Fibroblast of lung (primary cell): ENCODE results near the gene ATOX1.

ENCODE experiments used
- CTCF ChIP-seq, 2 donors: IDR thresholded peaks in 1 of 2; conservative IDR thresholded peaks in 1 of 2; 1 replicate in 1 of 2; 2 replicates in 1 of 2; pipeline ENCODE4 v1.5.1; 2011 to 2012; ENCODE audit warnings: low read length in 2 of 2, control low read depth in 1 of 2, inconsistent platforms in 1 of 2, low read depth in 1 of 2, mild to moderate bottlenecking in 1 of 2
- EZH2 ChIP-seq: IDR thresholded peaks from 2 replicates; pipeline ENCODE4 v1.5.1; 2012; ENCODE audit warnings: low read length, control low read depth, mild to moderate bottlenecking; ENCODE audit errors: missing control alignments

GRCh38 chr5:151694035-151694485 lies 64.4 kb downstream of the ATOX1 start:
- TF ChIP-seq CTCF (conservative IDR thresholded peaks at IDR 0.05 in 1 of 2, IDR thresholded peaks at IDR 0.05 in 1 of 2; ENCODE audit: low read depth in 1 of 2, low read length in 2 of 2) (no peak), EZH2 (no peak)
